A549 (cell line): Measurements from ENCODE around the gene NR5A2. TPM values are rescaled to one million over a fixed set of nuclear protein-coding genes. Genes with fewer than 3 reads are reported as not detected.
A peak's percentile ranks its signal among the peaks of the same experiment; 100 is the strongest.

Experiments used
- ATAC-seq, 2 experiments: fragments of 200-7000 bp in 1 of 2; fragments of >200 bp in 1 of 2; cut with Nextera tagmentation in 1 of 2; cut with Tn5 transposase in 1 of 2; 3 replicates each; pipeline versions ENCODE4 v1.8.0 to v1.9.1; 2018 to 2020; ENCODE audit warnings: mild to moderate bottlenecking in 1 of 2, moderate library complexity in 1 of 2
- CTCF ChIA-PET: fragments of 300-600 bp; sonication (Branson Sonifier 250); formaldehyde crosslinking; extraction: SDS; loops from one replicate; lab custom pipeline; 2021; ENCODE audit warnings: antibody characterized with exemption, inconsistent platforms; lab: Yijun Ruan, JAX
- POLR2A ChIA-PET: fragments of 350-600 bp; formaldehyde crosslinking; extraction: SDS; loops from one replicate; lab custom pipeline; 2021; ENCODE audit warnings: antibody characterized with exemption, inconsistent platforms; lab: Yijun Ruan, JAX
- DNase-seq, 2 experiments: peaks; one replicate each; pipeline versions ENCODE4 v3.0.0 to v3.0.0-alpha.2; 2011 to 2016; ENCODE audit warnings: low read depth in 1 of 2, low spot score in 1 of 2
- FAIRE-seq: peaks from 2 replicates; lab custom pipeline; 2011; peaks lifted over from hg19 to GRCh38; lab: Jason Lieb, UNC
- H3K27ac ChIP-seq, 2 experiments: fragments of >200 bp; sonication (Bioruptor Twin); formaldehyde crosslinking; 3 replicates each; pipeline ENCODE4 v1.5.1; 2016 to 2017
- H3K4me1 ChIP-seq: fragments of >200 bp; sonication (Bioruptor Twin); formaldehyde crosslinking; 3 replicates; pipeline ENCODE4 v1.6.1; 2016
- H3K4me2 ChIP-seq: fragments of >200 bp; sonication (Bioruptor Twin); formaldehyde crosslinking; 3 replicates; pipeline ENCODE4 v1.6.1; 2016
- H3K4me3 ChIP-seq: fragments of >200 bp; sonication (Bioruptor Twin); formaldehyde crosslinking; 3 replicates; pipeline ENCODE4 v1.5.1; 2016
- H3K9me3 ChIP-seq: fragments of >200 bp; sonication (Bioruptor Twin); formaldehyde crosslinking; 3 replicates; pipeline ENCODE4 v1.6.1; 2016
- BCL3 ChIP-seq: fragments of >200 bp; sonication (Bioruptor Twin); formaldehyde crosslinking; IDR thresholded peaks from 3 replicates; pipeline ENCODE4 v1.6.1; 2016
- CHD2 ChIP-seq: fragments of 150-350 bp; IDR thresholded peaks from 2 replicates; pipeline ENCODE4 v1.6.1; 2014; ENCODE audit warnings: low read length; ENCODE audit not compliant: partially characterized antibody
- EHF ChIP-seq: fragments of 250-450 bp; sonication (Bioruptor Pico); IDR thresholded peaks from 2 replicates; pipeline ENCODE4 v1.5.0; 2020; ENCODE audit warnings: mild to moderate bottlenecking
- FOSL2 ChIP-seq, 2 experiments: fragments of 450-650 bp in 1 of 2; fragments of >200 bp in 1 of 2; sonication (Bioruptor Twin) in 1 of 2; formaldehyde crosslinking; IDR thresholded peaks; 2 replicates each; pipeline versions ENCODE4 v1.5.0 to v1.6.1; 2016 to 2020; ENCODE audit warnings: mild to moderate bottlenecking in 1 of 2, moderate library complexity in 1 of 2
- HEYL ChIP-seq: fragments of 250-450 bp; sonication (Bioruptor Pico); IDR thresholded peaks from 2 replicates; pipeline ENCODE4 v1.8.0; 2021; ENCODE audit warnings: mild to moderate bottlenecking, moderate library complexity
- HOXA7 ChIP-seq: fragments of 250-450 bp; sonication (Bioruptor Pico); IDR thresholded peaks from 2 replicates; pipeline ENCODE4 v1.5.0; 2020; ENCODE audit warnings: mild to moderate bottlenecking, moderate library complexity
- HOXB13 ChIP-seq: fragments of 250-450 bp; sonication (Bioruptor Pico); IDR thresholded peaks from 2 replicates; pipeline ENCODE4 v1.5.0; 2020; ENCODE audit warnings: low read depth, mild to moderate bottlenecking, moderate library complexity
- JUN ChIP-seq, 2 experiments: fragments of >200 bp; sonication (Bioruptor Twin); formaldehyde crosslinking; IDR thresholded peaks; 2 replicates in 1 of 2; 3 replicates in 1 of 2; pipeline ENCODE4 v1.6.1; 2016 to 2017
- KDM5A ChIP-seq: fragments of 200-600 bp; sonication (generic); IDR thresholded peaks from 2 replicates; pipeline ENCODE4 v1.6.1; 2016; ENCODE audit warnings: antibody characterized with exemption, mild to moderate bottlenecking
- MAFK ChIP-seq: fragments of 450-650 bp; IDR thresholded peaks from 2 replicates; pipeline ENCODE4 v1.6.1; 2014; ENCODE audit not compliant: partially characterized antibody
- MAZ ChIP-seq: fragments of 150-350 bp; IDR thresholded peaks from 2 replicates; pipeline ENCODE4 v1.6.1; 2014; ENCODE audit warnings: antibody characterized with exemption, low read depth, low read length, borderline replicate concordance
- MYC ChIP-seq: IDR thresholded peaks from 2 replicates; pipeline ENCODE4 v1.6.1; 2012; ENCODE audit warnings: mild to moderate bottlenecking, inconsistent platforms, low read length, improper control_type of control experiment, borderline replicate concordance
- NR3C1 ChIP-seq: fragments of >200 bp; sonication (Bioruptor Twin); formaldehyde crosslinking; IDR thresholded peaks from 3 replicates; pipeline ENCODE4 v1.6.1; 2017
- PHF8 ChIP-seq: fragments of 200-600 bp; sonication (generic); IDR thresholded peaks from 2 replicates; pipeline ENCODE4 v1.6.1; 2016; ENCODE audit warnings: low read depth, mild to moderate bottlenecking, antibody characterized with exemption, moderate library complexity, borderline replicate concordance
- POLR2AphosphoS2 ChIP-seq: conservative IDR thresholded peaks from 2 replicates; pipeline ENCODE4 v1.6.1; 2012; ENCODE audit warnings: low read length, improper control_type of control experiment, inconsistent platforms
- RAD21 ChIP-seq, 2 experiments: fragments of >200 bp in 1 of 2; sonication (Bioruptor Twin) in 1 of 2; formaldehyde crosslinking in 1 of 2; IDR thresholded peaks in 1 of 2; conservative IDR thresholded peaks in 1 of 2; 2 replicates in 1 of 2; 3 replicates in 1 of 2; pipeline ENCODE4 v1.6.1; 2012 to 2018; ENCODE audit warnings: inconsistent platforms in 1 of 2
- RARB ChIP-seq: fragments of 250-450 bp; sonication (Bioruptor Pico); IDR thresholded peaks from 2 replicates; pipeline ENCODE4 v1.8.0; 2021; ENCODE audit warnings: mild to moderate bottlenecking, moderate library complexity
- RNF2 ChIP-seq: fragments of 200-600 bp; sonication (generic); IDR thresholded peaks from 2 replicates; pipeline ENCODE4 v1.6.1; 2016; ENCODE audit warnings: low read depth, mild to moderate bottlenecking, antibody characterized with exemption, moderate library complexity, borderline replicate concordance
- SMC3 ChIP-seq: fragments of >200 bp; sonication (Bioruptor Twin); formaldehyde crosslinking; IDR thresholded peaks from 3 replicates; pipeline ENCODE4 v1.6.1; 2018; ENCODE audit warnings: inconsistent platforms
- SREBF2 ChIP-seq: fragments of 450-650 bp; IDR thresholded peaks from 2 replicates; pipeline ENCODE4 v1.6.1; 2014; ENCODE audit warnings: mild to moderate bottlenecking, moderate library complexity
- TP53 ChIP-seq: fragments of 250-450 bp; sonication (Bioruptor Pico); IDR thresholded peaks from 2 replicates; pipeline ENCODE4 v1.5.0; 2021; ENCODE audit warnings: mild to moderate bottlenecking, moderate library complexity
- ZC3H11A ChIP-seq: fragments of 450-650 bp; IDR thresholded peaks from 2 replicates; pipeline ENCODE4 v1.6.1; 2014; ENCODE audit warnings: antibody characterized with exemption, mild to moderate bottlenecking
- ZFP36 ChIP-seq: fragments of 450-650 bp; IDR thresholded peaks from 2 replicates; pipeline ENCODE4 v1.6.1; 2014; ENCODE audit warnings: borderline replicate concordance; ENCODE audit not compliant: partially characterized antibody
- WGBS: methylation state at CpG from one replicate; pipeline ENCODE4 v1.1.6; 2017; ENCODE audit errors: missing lambda C conversion rate; 5-methylcytosine and 5-hydroxymethylcytosine counted together
- polyA plus RNA-seq, 4 experiments: library from polyadenylated mRNA; depleted of rRNA in 3 of 4; stranded (reverse); fragments of >200 nt; fragmentation: RNase III in 1 of 4; extraction: RNeasy Plus Mini Kit Qiagen cat#74134 plus additional on column Dnase treatment in 1 of 4; gene quantifications; 2 replicates in 3 of 4; 3 replicates in 1 of 4; pipeline ENCODE4 v1.2.3, GENCODE V29; 2011 to 2017
- TF ChIP-seq, protein P1 (sequence below): fragments of 250-450 bp; sonication (Bioruptor Pico); IDR thresholded peaks from 2 replicates; pipeline ENCODE4 v1.5.0; 2020; ENCODE audit warnings: low read depth, mild to moderate bottlenecking, moderate library complexity
- TF ChIP-seq, protein P2 (sequence below): fragments of 150-350 bp; IDR thresholded peaks from 2 replicates; pipeline ENCODE4 v1.6.1; 2014; ENCODE audit warnings: low read depth, mild to moderate bottlenecking, low read length
- TF ChIP-seq, protein P3 (sequence below): IDR thresholded peaks from 2 replicates; pipeline ENCODE4 v1.6.1; 2012

The NR5A2 gene
- polyA plus RNA-seq, 2 of the 4 experiments (the other 2 are of a cell fraction) = 12.0 to 24.1 TPM

DNA sequence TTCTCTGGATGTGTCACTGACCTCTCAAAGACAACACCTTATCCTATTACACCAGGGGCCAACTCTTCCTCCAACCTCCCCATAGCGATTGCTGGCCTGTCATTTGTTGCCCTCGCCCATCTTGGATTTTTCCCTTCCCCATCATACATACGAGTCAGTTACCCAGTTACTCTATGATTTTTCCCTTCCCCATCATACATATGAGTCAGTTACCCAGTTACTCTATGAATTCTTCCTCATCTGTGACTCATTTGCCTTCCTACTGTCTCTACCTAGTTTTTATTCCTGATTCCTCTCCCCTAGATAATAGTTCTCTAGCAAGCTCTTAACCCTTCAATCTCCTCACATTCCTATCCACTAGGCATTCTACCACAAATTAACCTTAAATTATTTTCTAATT is 178.8 kb downstream of the NR5A2 start:
- peak overlapping the region in 1 of 2 experiments; percentile 68; a peak in 2 of 6 replicates for H3K27ac ChIP-seq
- WGBS = 37% methylated on average over 3 of the region's 3 CpGs
- peaks cover 18% of the 10 kb centered on the region for H3K4me1 ChIP-seq
- ATAC-seq (peak; percentile 87 to 93), FAIRE-seq (no peak), DNase-seq (peak; percentile 39 to 43)
- H3K4me2 ChIP-seq = peak overlapping the region; percentile 25; the same call in 1 of the 3 replicates
- CTCF ChIA-PET = no interaction called here
- no peak overlapping the region for H3K4me3 ChIP-seq
- H3K9me3 ChIP-seq = no peaks in the 10 kb centered on the region
- POLR2A ChIA-PET = no interaction called here
- TF ChIP-seq HOXB13 (no peak; the same call in 1 of the 2 replicates), FOSL2 (IDR thresholded peaks at IDR 0.05) (0 out of 2 replicates have a peak, but pooled peaks have one; percentile 28), FOSL2 (CRISPR knock-in tag; IDR thresholded peaks at IDR 0.05) (peak; percentile 77)

DNA sequence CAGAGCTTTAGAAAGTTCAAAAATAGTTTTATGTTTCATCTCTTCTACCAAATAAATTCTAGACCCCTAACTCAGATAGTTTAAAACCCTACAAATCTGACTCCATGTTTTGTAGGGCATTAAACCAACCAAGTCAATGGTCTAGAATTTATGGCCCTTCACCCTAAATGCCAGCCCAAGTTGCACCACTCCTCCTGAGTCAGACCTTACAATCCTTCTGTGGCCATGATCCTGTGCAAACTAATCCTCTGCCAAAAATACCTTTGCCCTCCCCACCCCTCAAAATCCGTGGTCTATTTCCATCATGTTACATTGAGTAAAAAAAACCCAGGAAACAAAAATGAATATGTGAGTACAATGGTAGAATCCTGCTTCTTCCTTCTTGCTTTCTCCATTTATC is 179.3 kb downstream of the NR5A2 start:
- TF ChIP-seq SREBF2 = no peak
- no peak for TF ChIP-seq RAD21 (conservative IDR thresholded peaks at IDR 0.05 in 1 of 2, IDR thresholded peaks at IDR 0.05 in 1 of 2)
- TF ChIP-seq, protein P1, sequence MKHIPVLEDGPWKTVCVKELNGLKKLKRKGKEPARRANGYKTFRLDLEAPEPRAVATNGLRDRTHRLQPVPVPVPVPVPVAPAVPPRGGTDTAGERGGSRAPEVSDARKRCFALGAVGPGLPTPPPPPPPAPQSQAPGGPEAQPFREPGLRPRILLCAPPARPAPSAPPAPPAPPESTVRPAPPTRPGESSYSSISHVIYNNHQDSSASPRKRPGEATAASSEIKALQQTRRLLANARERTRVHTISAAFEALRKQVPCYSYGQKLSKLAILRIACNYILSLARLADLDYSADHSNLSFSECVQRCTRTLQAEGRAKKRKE (CRISPR knock-in tag) = no peak
- no peak for TF ChIP-seq KDM5A
- TF ChIP-seq MAFK = no peak
- no peak for TF ChIP-seq POLR2AphosphoS2
- TF ChIP-seq, protein P2, sequence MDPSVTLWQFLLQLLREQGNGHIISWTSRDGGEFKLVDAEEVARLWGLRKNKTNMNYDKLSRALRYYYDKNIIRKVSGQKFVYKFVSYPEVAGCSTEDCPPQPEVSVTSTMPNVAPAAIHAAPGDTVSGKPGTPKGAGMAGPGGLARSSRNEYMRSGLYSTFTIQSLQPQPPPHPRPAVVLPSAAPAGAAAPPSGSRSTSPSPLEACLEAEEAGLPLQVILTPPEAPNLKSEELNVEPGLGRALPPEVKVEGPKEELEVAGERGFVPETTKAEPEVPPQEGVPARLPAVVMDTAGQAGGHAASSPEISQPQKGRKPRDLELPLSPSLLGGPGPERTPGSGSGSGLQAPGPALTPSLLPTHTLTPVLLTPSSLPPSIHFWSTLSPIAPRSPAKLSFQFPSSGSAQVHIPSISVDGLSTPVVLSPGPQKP = no peak
- TF ChIP-seq NR3C1 = no peak
- no peak for TF ChIP-seq JUN (IDR thresholded peaks at IDR 0.05)
- no peak for TF ChIP-seq RNF2
- no peak for TF ChIP-seq MAZ
- H3K4me1 ChIP-seq = peaks cover 18% of the 10 kb centered on the region
- no peak for DNase-seq
- POLR2A ChIA-PET = no interaction called here
- CTCF ChIA-PET = no interaction called here
- H3K9me3 ChIP-seq = no peaks in the 10 kb centered on the region
- WGBS = 10% methylated on average over 1 of the region's 1 CpG
- peak; percentile 56 to 67; a peak in 3 of 6 replicates for ATAC-seq
- peak overlapping the region in 1 of 2 experiments; percentile 68; a peak in 3 of 6 replicates for H3K27ac ChIP-seq
- H3K4me3 ChIP-seq = no peak overlapping the region
- H3K4me2 ChIP-seq = peak overlapping the region; percentile 25; the same call in 1 of the 3 replicates
- no peak for FAIRE-seq

DNA sequence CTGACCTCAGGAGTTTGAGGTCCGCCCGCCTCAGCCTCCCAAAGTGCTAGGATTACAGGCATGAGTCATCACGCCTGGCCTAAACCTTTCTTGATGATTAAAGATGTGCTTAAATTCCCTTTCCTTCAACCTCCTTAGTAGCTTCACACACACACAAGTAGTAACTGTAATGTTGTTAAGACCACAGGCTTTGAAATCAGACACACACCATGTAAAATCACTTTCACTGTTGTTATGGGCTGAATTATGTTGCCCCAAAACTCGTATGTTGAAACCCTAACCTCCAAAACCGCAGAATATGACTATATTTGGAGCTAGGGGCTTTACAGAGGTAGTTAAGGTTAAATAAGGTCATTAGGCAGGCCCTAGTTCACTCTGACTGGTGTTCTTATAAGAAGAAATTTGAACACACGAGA is 180.2 kb downstream of the NR5A2 start:
- DNase-seq (no peak), ATAC-seq (no peak), FAIRE-seq (no peak)
- Histone ChIP-seq H3K9me3 (no peaks in the 10 kb centered on the region), H3K4me3 (no peak overlapping the region), H3K27ac (peak overlapping the region in 1 of 2 experiments; percentile 58; a peak in 2 of 6 replicates), H3K4me1 (peaks cover 18% of the 10 kb centered on the region), H3K4me2 (no peak overlapping the region)
- TF ChIP-seq FOSL2 (IDR thresholded peaks at IDR 0.05) (no peak), FOSL2 (CRISPR knock-in tag; IDR thresholded peaks at IDR 0.05) (peak; percentile 49; the same call in 1 of the 2 replicates), RARB (CRISPR knock-in tag) (no peak), JUN (IDR thresholded peaks at IDR 0.05) (no peak), RAD21 (conservative IDR thresholded peaks at IDR 0.05 in 1 of 2, IDR thresholded peaks at IDR 0.05 in 1 of 2) (no peak), SMC3 (no peak)
- 71% methylated on average over 6 of the region's 6 CpGs for WGBS
- CTCF ChIA-PET = interaction anchor here (0.6 kb wide), 1 partner anchor 154 kb away, joined by 3 read pairs; no protein-coding TSS in a partner anchor
- POLR2A ChIA-PET = no interaction called here

DNA sequence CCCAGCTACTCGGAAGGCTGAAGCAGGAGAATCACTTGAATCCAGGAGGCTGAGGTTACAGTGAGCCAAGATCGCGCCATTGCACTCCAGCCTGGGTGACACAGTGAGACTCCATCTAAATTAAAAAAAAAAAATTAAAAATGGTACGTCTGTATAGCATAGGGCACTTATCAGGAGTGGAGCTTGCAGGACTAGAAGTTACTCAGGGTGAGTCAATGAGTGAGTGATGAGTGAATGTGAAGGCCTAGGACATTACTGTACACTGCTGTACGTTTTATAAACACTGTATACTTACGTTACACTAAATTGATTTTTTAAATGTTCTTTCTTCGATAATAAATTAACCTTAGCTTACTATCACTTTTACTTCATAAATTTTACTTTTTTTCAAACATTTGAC is 183.6 kb downstream of the NR5A2 start:
- FAIRE-seq = no peak
- no peak for ATAC-seq
- ChIA-PET CTCF (interaction anchor here (0.6 to 1.4 kb wide), 2 partner anchors 133 to 298 kb away, joined by 3 to 5 read pairs; no protein-coding TSS in a partner anchor), POLR2A (interaction anchor here (0.6 kb wide), 1 partner anchor 64 kb away, joined by 3 read pairs; no protein-coding TSS in a partner anchor)
- Histone ChIP-seq H3K4me3 (no peak overlapping the region), H3K27ac (no peak overlapping the region), H3K4me1 (peaks cover 15% of the 10 kb centered on the region), H3K4me2 (no peak overlapping the region), H3K9me3 (no peaks in the 10 kb centered on the region)
- TF ChIP-seq ZC3H11A = no peak
- TF ChIP-seq KDM5A = no peak
- TF ChIP-seq BCL3 = no peak
- TF ChIP-seq NR3C1 = no peak
- TF ChIP-seq MYC = no peak
- no peak for TF ChIP-seq HOXB13
- no peak for TF ChIP-seq HOXA7
- TF ChIP-seq CHD2 = no peak
- no peak for TF ChIP-seq HEYL (CRISPR knock-in tag)
- TF ChIP-seq PHF8 = no peak
- TF ChIP-seq ZFP36 = no peak
- TF ChIP-seq, protein P3, sequence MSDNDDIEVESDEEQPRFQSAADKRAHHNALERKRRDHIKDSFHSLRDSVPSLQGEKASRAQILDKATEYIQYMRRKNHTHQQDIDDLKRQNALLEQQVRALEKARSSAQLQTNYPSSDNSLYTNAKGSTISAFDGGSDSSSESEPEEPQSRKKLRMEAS = no peak
- TF ChIP-seq EHF (CRISPR knock-in tag) = no peak
- no peak for TF ChIP-seq TP53 (CRISPR knock-in tag)
- WGBS = 69% methylated on average over 7 of the region's 7 CpGs
- no peak for DNase-seq
